Mucosa of gallbladder (tissue), 1 donor: Measurements from ENCODE around the gene LRRC23. TPM values are rescaled to one million over a fixed set of nuclear protein-coding genes. Genes with fewer than 3 reads are reported as not detected.
"Not testable (repeated sequence)": the region's sequence is repeated elsewhere in the genome, so short reads cannot be mapped to it uniquely, and the experiment has no call there.

Experiments
- DNase-seq: peaks from one replicate; pipeline ENCODE4 v3.0.0-alpha.2; 2020; ENCODE audit warnings: low spot score
- total RNA-seq: library from RNA; stranded (reverse); gene quantifications from one replicate; pipeline ENCODE4 v1.2.1, GENCODE V29; 2021
- donor health status: DM: no; HTN: no; CAD: no.

The LRRC23 gene
- total RNA-seq, 1 donor from 2014 or later: 13.1 TPM

- DNase-seq: no peak
Measured at GRCh38 chr12:6902448-6902847, 2.2 kb upstream of the LRRC23 start.

DNA sequence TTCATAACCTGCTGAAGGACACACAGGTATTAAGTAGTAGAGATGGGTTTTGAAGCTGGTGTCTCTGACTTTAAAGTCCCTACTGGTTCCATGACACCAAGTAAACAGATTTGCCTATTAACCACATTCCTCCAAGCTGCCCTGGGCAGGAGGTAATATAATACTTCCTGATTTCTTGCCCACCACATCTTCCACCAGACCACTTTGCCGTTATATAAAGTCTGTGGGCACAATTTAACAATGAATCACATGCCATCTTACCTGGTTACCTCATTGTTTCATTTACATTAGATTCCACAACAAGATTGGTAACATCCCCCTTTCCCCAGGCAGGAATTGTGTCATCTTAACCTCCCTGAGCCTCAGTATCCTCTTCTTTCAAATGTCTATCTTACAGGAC is 900 bp upstream of the LRRC23 start:
- DNase-seq: no peak

DNA sequence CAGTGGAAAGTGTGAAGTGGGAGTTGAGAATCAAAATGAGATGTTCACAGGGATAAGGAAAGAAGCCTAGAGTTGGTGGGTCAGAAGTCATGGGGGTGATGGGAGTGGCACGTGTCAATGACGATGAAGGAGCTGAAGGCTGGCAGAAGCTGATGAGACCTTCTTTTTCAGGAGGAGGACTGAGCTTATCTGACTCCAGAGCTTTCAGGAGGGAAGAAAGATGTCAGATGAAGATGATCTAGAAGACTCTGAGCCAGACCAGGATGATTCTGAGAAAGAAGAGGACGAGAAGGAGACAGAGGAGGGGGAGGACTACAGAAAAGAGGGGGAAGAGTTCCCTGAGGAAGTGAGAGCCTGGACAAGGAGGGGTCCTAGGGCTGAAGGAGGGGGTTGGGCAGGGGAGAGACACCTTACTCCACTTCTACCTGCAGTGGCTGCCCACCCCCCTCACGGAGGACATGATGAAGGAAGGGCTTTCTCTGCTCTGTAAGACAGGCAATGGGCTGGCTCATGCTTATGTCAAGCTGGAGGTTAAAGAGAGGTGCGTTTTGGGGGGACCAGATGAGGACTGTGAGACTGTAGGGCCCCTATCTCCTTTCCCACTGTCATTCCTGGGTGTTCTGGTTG is 905 bp downstream of the LRRC23 start:
- DNase-seq: no peak

DNA sequence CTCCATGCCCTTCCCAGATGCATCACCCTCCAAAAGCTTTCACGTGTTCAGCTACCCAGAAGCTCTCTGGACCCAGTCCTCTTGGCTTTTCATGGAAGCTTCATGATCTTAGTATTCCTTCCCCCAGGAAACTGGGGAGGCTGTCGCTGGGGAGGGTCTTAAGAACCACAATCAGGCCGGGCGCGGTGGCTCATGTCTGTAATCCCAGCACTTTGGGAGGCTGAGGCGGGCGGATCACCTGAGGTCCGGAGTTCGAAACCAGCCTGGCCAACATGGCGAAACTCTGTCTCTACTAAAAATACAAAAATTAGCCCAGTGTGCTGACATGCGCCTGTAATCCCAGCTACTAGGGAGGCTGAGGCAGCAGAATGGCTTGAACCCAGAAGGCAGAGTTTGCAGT is 3.5 kb downstream of the LRRC23 start:
- not testable (repeated sequence) for DNase-seq

DNA sequence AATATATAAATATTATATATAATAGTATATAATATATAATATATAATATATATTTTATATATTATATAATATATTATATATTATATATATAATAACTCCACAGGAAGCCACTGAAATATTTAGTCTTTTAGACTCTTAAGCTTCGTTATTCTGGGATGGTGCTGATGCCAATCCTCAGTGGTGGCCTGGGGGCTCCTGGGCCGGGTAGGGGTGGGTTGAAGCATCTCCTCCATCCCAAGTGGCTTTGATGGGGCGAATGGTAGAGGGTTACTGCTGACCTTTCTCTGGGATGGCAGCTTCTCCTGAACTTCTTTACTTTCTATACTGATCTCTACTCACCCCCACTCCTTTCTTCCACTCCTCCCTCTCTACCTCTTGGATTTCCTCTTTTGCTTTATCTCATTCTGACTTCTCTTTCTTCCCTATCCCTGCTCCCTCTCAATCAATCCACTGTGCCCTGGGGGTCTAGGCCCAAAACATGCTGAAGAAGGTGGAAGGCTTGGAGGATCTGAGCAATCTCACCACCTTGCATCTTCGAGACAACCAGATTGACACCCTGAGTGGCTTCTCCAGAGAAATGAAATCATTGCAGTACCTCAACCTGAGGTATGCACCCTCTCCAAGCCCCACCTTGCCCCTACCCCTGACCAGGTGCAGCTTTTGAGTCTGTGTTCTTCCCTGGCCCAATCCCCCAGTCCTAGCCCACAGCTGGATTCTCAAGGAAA is 5.0 kb downstream of the LRRC23 start:
- DNase-seq: no peak

DNA sequence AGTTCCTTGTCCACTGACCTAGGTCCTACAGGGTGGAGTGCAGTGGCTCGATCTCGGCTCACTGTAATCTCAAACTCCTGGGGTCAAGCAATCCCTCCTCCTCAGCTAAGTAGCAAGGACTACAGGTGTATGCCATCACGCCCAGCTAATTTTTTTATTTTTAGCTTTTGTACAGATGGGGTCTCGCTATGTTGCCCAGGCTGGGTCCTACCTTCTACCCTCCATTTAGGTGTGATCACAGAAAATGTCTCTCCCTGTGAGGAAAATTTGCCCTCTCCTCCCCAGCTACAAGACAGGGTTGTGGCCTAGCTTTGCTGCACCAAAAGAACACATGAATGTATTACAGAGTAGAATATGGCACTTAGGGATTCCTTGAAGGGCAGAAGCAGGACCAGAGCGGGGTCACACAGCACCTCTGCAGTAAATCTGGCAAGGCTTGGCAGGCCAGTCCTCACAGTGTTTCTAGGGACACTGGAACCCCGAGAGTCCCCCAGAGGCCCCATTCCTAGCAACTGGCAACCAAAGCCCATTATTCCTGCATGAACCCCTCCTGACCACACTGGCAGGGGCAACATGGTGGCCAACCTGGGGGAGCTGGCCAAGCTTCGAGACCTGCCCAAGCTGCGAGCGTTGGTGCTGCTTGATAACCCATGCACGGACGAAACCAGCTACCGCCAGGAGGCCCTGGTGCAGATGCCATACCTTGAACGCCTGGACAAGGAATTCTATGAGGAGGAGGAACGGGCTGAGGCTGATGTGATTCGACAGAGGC is 7.7 kb downstream of the LRRC23 start:
- DNase-seq: no peak

- peak; percentile 71 for DNase-seq
Measured at GRCh38 chr12:6914246-6914946, 9.8 kb downstream of the LRRC23 start, which contains the start of gene ENO2. Gene ENO2, plus strand, starts transcription at chr12:6914580. Its CDS starts 1,253 bp downstream, at chr12:6915833.

DNA sequence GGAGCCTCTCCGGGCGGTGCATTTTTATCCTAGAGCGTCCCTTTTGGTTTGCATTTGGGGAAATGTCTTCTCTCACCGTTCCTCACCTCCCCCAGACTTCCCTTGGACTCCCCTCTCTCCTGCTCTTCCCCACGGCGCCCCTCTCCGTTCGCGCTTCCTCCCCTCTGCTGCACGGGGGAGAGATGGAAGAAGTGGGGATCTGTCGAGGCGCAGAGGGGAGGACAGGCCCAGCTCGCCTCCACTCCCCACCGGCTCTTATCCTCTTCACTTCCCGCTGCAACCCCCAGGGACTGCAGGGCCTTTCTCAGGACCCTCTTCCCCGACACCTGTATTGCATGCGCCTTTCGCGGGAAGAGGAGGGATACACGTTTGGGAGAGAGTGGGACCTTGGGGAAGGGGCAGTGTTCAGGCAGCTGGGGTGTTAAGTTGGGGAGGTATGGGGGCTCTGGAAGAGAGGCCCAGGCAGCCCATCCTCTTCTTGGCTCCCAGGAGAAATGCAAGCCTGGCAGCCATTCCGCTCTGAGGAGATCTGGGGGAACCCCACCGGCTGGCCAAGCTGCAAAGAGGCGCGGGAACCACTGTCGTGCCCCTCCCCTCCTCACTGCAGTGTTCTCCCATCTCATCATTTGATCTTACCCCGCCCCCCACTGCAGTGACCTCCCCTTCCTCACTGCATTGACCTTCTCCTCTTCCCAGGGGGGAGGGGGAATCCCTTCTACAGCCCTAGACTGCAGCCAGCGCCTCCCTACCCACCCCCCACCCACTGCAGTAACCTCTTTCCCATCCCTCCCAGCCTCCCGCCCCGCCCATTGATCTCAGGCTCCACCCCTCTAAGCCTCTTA is 10.5 kb downstream of the LRRC23 start:
- no peak for DNase-seq

DNA sequence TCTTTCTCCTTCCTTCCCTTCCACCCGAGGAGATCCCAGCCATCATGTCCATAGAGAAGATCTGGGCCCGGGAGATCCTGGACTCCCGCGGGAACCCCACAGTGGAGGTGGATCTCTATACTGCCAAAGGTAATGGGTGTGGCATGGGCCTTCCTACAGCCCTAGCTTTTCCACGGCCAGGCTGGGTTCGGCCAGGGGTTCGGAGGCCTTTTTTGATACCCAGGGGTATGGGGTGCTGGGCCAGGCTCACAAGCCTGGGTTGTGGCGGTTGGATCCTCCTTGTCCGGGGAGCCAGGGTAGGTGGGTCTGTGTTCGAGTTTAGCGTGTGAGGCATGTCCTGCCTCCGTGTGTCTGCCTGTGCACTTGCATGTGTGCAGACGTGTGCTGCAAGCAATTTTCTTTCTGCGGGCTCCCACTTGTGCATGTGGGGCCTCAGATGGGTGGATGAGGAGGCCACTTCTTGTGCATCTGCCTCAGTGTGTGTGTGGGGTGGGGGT is 11.2 kb downstream of the LRRC23 start:
- no peak for DNase-seq

DNA sequence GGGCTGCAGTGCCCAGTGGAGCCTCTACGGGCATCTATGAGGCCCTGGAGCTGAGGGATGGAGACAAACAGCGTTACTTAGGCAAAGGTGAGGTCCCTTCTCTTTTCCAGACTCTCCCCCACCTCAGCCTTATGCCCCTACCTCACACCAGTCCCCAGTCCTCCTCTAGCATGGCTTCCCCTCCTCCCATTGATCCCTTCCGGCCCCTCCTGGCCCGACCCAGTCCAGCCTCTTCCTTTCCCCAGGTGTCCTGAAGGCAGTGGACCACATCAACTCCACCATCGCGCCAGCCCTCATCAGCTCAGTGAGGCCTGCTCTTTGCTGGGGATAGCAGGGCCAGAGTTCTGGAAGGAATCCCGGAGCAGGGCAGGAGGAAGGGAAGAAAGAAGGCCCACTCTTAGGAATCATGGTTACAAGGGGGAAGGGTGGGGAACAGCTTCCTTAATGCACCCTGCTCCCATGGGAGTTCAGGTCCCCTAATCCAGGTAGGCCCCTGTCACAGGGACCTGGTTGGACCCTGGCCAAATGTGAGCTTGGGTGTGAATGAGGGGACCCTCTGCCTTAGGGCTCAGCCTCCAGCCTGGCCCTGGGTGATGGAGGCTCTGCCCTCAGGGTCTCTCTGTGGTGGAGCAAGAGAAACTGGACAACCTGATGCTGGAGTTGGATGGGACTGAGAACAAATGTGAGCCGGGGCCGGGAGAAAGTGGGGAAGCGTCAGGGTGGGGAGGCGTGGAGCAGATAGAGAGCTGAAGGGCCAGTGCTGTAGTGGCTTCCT is 12.0 kb downstream of the LRRC23 start:
- no peak for DNase-seq

DNA sequence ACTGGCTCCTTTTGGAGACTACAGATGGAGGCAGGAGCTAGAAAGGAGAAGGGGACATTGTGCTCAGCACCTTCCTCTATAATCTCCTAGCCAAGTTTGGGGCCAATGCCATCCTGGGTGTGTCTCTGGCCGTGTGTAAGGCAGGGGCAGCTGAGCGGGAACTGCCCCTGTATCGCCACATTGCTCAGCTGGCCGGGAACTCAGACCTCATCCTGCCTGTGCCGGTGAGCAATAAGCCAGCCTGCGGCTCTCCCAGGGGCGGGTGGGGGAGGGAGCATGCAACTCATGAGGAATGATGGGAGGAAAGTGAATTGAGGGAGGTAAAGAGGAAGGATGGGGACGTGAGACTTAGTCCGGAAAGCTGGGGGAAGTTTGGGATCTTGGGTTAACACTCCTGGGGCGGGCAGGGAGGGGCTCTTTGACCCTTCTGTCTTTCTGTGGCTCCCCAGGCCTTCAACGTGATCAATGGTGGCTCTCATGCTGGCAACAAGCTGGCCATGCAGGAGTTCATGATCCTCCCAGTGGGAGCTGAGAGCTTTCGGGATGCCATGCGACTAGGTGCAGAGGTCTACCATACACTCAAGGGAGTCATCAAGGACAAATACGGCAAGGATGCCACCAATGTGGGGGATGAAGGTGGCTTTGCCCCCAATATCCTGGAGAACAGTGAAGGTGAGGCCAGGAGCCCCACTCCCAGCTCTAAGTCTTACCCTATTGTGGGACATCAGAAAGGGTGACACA is 13.0 kb downstream of the LRRC23 start:
- DNase-seq: no peak

DNA sequence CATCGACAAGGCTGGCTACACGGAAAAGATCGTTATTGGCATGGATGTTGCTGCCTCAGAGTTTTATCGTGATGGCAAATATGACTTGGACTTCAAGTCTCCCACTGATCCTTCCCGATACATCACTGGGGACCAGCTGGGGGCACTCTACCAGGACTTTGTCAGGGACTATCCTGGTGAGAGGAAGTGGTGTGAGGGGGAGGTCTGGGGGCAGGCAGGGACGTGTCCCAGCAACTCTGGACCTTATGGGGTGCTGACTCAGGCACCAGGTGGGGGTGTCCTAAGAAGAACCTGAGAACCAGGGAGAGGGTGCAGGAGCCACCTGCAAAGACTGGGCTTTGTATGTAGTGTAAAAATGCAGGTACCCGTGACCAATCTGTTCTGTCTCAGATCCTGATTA is 15.0 kb downstream of the LRRC23 start:
- no peak for DNase-seq

- no peak for DNase-seq
Measured at GRCh38 chr12:6921539-6921938, 16.9 kb downstream of the LRRC23 start.

DNA sequence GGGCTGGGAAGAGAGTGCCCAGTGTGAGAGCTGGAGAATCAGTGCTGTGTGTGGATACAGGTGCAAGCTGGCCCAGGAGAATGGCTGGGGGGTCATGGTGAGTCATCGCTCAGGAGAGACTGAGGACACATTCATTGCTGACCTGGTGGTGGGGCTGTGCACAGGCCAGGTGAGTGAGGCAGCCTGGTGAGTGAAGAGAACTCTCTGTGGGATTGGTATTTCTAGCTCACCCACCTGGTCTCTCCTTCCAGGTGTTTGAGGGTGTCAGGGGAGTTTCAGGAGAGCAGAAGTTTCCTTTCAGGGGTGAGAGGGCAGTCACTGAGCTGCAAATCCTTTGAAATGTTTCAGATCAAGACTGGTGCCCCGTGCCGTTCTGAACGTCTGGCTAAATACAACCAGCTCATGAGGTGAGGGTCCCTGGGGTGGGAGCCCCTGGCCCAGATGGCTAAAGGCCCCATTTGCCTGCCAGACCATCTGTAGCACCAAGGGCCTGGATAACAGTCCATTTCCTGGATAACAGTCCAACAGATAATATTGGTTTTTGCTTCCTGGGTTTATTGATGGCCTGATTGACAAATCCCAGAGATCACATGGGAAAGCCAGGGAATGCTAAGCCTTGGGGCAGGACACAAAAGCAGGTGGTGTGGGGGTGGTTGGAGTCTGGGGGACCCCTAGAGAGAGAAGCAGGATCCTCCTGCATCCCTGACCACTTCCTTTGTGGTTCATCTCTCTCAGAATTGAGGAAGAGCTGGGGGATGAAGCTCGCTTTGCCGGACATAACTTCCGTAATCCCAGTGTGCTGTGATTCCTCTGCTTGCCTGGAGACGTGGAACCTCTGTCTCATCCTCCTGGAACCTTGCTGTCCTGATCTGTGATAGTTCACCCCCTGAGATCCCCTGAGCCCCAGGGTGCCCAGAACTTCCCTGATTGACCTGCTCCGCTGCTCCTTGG is 17.6 kb downstream of the LRRC23 start:
- DNase-seq: no peak

DNA sequence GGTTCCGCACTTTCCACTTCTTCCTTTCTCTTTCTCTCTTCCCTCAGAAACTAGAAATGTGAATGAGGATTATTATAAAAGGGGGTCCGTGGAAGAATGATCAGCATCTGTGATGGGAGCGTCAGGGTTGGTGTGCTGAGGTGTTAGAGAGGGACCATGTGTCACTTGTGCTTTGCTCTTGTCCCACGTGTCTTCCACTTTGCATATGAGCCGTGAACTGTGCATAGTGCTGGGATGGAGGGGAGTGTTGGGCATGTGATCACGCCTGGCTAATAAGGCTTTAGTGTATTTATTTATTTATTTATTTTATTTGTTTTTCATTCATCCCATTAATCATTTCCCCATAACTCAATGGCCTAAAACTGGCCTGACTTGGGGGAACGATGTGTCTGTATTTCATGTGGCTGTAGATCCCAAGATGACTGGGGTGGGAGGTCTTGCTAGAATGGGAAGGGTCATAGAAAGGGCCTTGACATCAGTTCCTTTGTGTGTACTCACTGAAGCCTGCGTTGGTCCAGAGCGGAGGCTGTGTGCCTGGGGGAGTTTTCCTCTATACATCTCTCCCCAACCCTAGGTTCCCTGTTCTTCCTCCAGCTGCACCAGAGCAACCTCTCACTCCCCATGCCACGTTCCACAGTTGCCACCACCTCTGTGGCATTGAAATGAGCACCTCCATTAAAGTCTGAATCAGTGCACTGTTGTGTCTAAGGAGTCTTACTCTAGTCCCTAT is 18.5 kb downstream of the LRRC23 start:
- DNase-seq: no peak

GRCh38 chr12:6923851-6924250 is 19.2 kb downstream of the LRRC23 start:
- DNase-seq: no peak

GRCh38 chr12:6925239-6925539 is 20.6 kb downstream of the LRRC23 start:
- no peak for DNase-seq
